GM19455 (cell line): ENCODE data around the gene PHACTR1.

Experiments used
- ATAC-seq: cut with Tn5 transposase; IDR thresholded peaks from one replicate; pipeline ENCODE4 v1.9.1; 2021; ENCODE audit not compliant: unreplicated experiment

PHACTR1 gene

GRCh38 chr6:13053006-13053461, 336.5 kb downstream of the PHACTR1 start:
- ATAC-seq = no peak

- ATAC-seq = no peak
These were observed 341.5 kb downstream of the PHACTR1 start for GRCh38 chr6:13058051-13058450.

GRCh38 chr6:13059026-13059425, 342.5 kb downstream of the PHACTR1 start:
- ATAC-seq = no peak

- ATAC-seq = no peak
These were observed 346.8 kb downstream of the PHACTR1 start for GRCh38 chr6:13063300-13063918.

GRCh38 chr6:13065581-13065980, 349.0 kb downstream of the PHACTR1 start:
- ATAC-seq = no peak

- no peak for ATAC-seq
These were observed 349.5 kb downstream of the PHACTR1 start for GRCh38 chr6:13066050-13066449.

GRCh38 chr6:13066820-13067219, 350.3 kb downstream of the PHACTR1 start:
- ATAC-seq = no peak

- ATAC-seq = no peak
These were observed 352.1 kb downstream of the PHACTR1 start for GRCh38 chr6:13068586-13069210.

- no peak for ATAC-seq
These were observed 355.2 kb downstream of the PHACTR1 start for GRCh38 chr6:13071550-13072345.

GRCh38 chr6:13072686-13073347, 356.2 kb downstream of the PHACTR1 start:
- no peak for ATAC-seq

- ATAC-seq = no peak
These were observed 358.0 kb downstream of the PHACTR1 start for GRCh38 chr6:13074415-13075140.

GRCh38 chr6:13075141-13075845, 358.7 kb downstream of the PHACTR1 start:
- no peak for ATAC-seq

- ATAC-seq = no peak
These were observed 360.0 kb downstream of the PHACTR1 start for GRCh38 chr6:13076575-13076974.

- no peak for ATAC-seq
These were observed 360.6 kb downstream of the PHACTR1 start for GRCh38 chr6:13077117-13077516.

- ATAC-seq = no peak
These were observed 362.6 kb downstream of the PHACTR1 start for GRCh38 chr6:13079096-13079723.

- no peak for ATAC-seq
These were observed 364.1 kb downstream of the PHACTR1 start for GRCh38 chr6:13080462-13081188.

GRCh38 chr6:13081189-13081563, 364.6 kb downstream of the PHACTR1 start:
- ATAC-seq = no peak

- no peak for ATAC-seq
These were observed 372.9 kb downstream of the PHACTR1 start for GRCh38 chr6:13089296-13089994.

- ATAC-seq = no peak
These were observed 374.6 kb downstream of the PHACTR1 start for GRCh38 chr6:13091192-13091591.
